B cell (primary cell): ENCODE measurements around the gene COA7. TPM values are rescaled to one million over a fixed set of nuclear protein-coding genes. Genes with fewer than 3 reads are reported as not detected.

ENCODE experiments used
- ATAC-seq: fragments of 200-7000 bp; cut with Tn5 transposase; one replicate; pipeline ENCODE4 v1.10.0; 2021; ENCODE audit warnings: low read depth, mild to moderate bottlenecking, moderate number of reproducible peaks, moderate library complexity
- CTCF ChIA-PET: fragments of 350-600 bp; sonication (Branson Sonifier 250); formaldehyde crosslinking; loops from one replicate; lab custom pipeline; 2021; ENCODE audit warnings: antibody characterized with exemption, inconsistent platforms; lab: Charles Lee
- POLR2A ChIA-PET: fragments of 350-600 bp; sonication (Branson Sonifier 250); formaldehyde crosslinking; loops from one replicate; lab custom pipeline; 2021; ENCODE audit warnings: antibody characterized with exemption; lab: Charles Lee
- DNase-seq: peaks from one replicate; pipeline ENCODE4 v3.0.0; 2013
- H2AFZ ChIP-seq: 2 replicates; pipeline ENCODE4 v1.6.1; 2012; ENCODE audit warnings: mild to moderate bottlenecking, low read depth, low read length; ENCODE audit not compliant: insufficient read depth, poor library complexity, severe bottlenecking
- H3K27ac ChIP-seq, 2 donors: 1 replicate in 1 of 2; 2 replicates in 1 of 2; pipeline ENCODE4 v1.5.1; 2012 to 2013; ENCODE audit warnings: low read length in 2 of 2, mild to moderate bottlenecking in 2 of 2, moderate library complexity in 1 of 2
- H3K27me3 ChIP-seq, 4 experiments: fragments of 200-600 bp in 1 of 4; sonication (generic) in 1 of 4; replicated peaks in 1 of 4; 1 replicate in 2 of 4; 2 replicates in 2 of 4; pipeline versions ENCODE4 v1.6.1 to v1.7.0; 2013 to 2016; ENCODE audit warnings: low read length in 3 of 4, mild to moderate bottlenecking in 2 of 4, mixed read lengths in 1 of 4, moderate library complexity in 1 of 4; ENCODE audit not compliant: insufficient read depth in 4 of 4, control insufficient read depth in 3 of 4; ENCODE audit errors: control extremely low read depth in 1 of 4
- H3K36me3 ChIP-seq, 2 experiments: replicated peaks in 1 of 2; 1 replicate in 1 of 2; 2 replicates in 1 of 2; pipeline versions ENCODE4 v1.6.1 to v1.7.1; 2013; ENCODE audit warnings: low read length in 1 of 2; ENCODE audit not compliant: insufficient read depth in 2 of 2, control insufficient read depth in 1 of 2; ENCODE audit errors: control extremely low read depth in 1 of 2, extremely low read depth in 1 of 2
- H3K4me1 ChIP-seq, 2 donors: fragments of 200-600 bp in 1 of 2; sonication (generic) in 1 of 2; 1 replicate in 1 of 2; 2 replicates in 1 of 2; pipeline versions ENCODE4 v1.5.1 to v1.6.1; 2013 to 2017; ENCODE audit warnings: low read length in 2 of 2; ENCODE audit not compliant: control insufficient read depth in 2 of 2, insufficient read depth in 2 of 2
- H3K4me2 ChIP-seq: replicated peaks from 2 replicates; pipeline ENCODE3; 2012; ENCODE audit warnings: mild to moderate bottlenecking, low read depth, low read length; ENCODE audit not compliant: poor library complexity, severe bottlenecking
- H3K4me3 ChIP-seq, 5 experiments: fragments of 200-600 bp in 1 of 5; sonication (generic) in 1 of 5; 1 replicate in 3 of 5; 2 replicates in 2 of 5; pipeline versions ENCODE4 v1.5.1 to v1.7.0; 2011 to 2016; ENCODE audit warnings: low read length in 4 of 5, mild to moderate bottlenecking in 4 of 5, low read depth in 2 of 5, control low read depth in 1 of 5, moderate library complexity in 1 of 5; ENCODE audit not compliant: insufficient read depth in 1 of 5; ENCODE audit errors: control extremely low read depth in 1 of 5, extremely low read depth in 1 of 5
- H3K79me2 ChIP-seq: fragments of 200-600 bp; sonication (generic); one replicate; pipeline ENCODE4 v1.6.0; 2016; ENCODE audit warnings: low read length; ENCODE audit not compliant: control insufficient read depth, insufficient read depth
- H3K9ac ChIP-seq: fragments of 200-600 bp; sonication (generic); 2 replicates; pipeline ENCODE4 v1.6.1; 2017; ENCODE audit warnings: mild to moderate bottlenecking, low read length, moderate library complexity
- H3K9me3 ChIP-seq, 3 donors: one replicate each; pipeline versions ENCODE4 v1.6.1 to v1.7.1; 2013; ENCODE audit warnings: low read length in 2 of 3; ENCODE audit not compliant: control insufficient read depth in 2 of 3, insufficient read depth in 1 of 3; ENCODE audit errors: control extremely low read depth in 1 of 3
- H4K20me1 ChIP-seq: 2 replicates; pipeline ENCODE4 v1.6.0; 2012; ENCODE audit warnings: mild to moderate bottlenecking, low read length; ENCODE audit not compliant: insufficient read depth, control insufficient read depth, poor library complexity, severe bottlenecking
- H3K27ac Mint-ChIP-seq: one replicate; pipeline ENCODE4 v1.8.0; 2021; ENCODE audit warnings: mixed read lengths
- H3K27me3 Mint-ChIP-seq: one replicate; pipeline ENCODE4 v1.8.0; 2021; ENCODE audit warnings: mixed read lengths
- H3K4me1 Mint-ChIP-seq: one replicate; pipeline ENCODE4 v1.8.0; 2021; ENCODE audit warnings: mixed read lengths
- H3K4me3 Mint-ChIP-seq: one replicate; pipeline ENCODE4 v1.8.0; 2021; ENCODE audit warnings: mixed read lengths
- H3K9me3 Mint-ChIP-seq: one replicate; pipeline ENCODE4 v1.8.0; 2022; ENCODE audit warnings: mixed read lengths; ENCODE audit not compliant: insufficient read depth
- CTCF ChIP-seq: fragments of 200-600 bp; IDR thresholded peaks from one replicate; pipeline ENCODE4 v1.8.0; 2022; ENCODE audit warnings: antibody characterized with exemption, mild to moderate bottlenecking
- EZH2 ChIP-seq: IDR thresholded peaks from 2 replicates; pipeline ENCODE4 v1.6.1; 2012; ENCODE audit warnings: borderline replicate concordance, low read depth, mild to moderate bottlenecking, moderate library complexity, low read length; ENCODE audit not compliant: insufficient read depth, poor library complexity, severe bottlenecking
- WGBS: methylation state at CpG from one replicate; pipeline ENCODE4 v1.1.5; 2013; ENCODE audit warnings: missing lambda C conversion rate; ENCODE audit not compliant: insufficient coverage; 5-methylcytosine and 5-hydroxymethylcytosine counted together
- intact Hi-C: fragments of 100-400 bp; cut with micrococcal nuclease; formaldehyde crosslinking; loops from one replicate; pipeline ENCODE4 v1.10.0; 2022
- polyA minus RNA-seq: library from RNA; depleted of rRNA, polyadenylated mRNA; stranded (reverse); fragments of >200 nt; gene quantifications from 2 replicates; pipeline ENCODE4 v1.2.3, GENCODE V29; 2012
- polyA plus RNA-seq: library from polyadenylated mRNA; depleted of rRNA; stranded (reverse); fragments of >200 nt; gene quantifications from 2 replicates; pipeline ENCODE4 v1.2.3, GENCODE V29; 2012
- total RNA-seq, 2 donors: library from RNA; stranded (reverse); fragments of 120-200 nt in 1 of 2; gene quantifications; 1 replicate in 1 of 2; 2 replicates in 1 of 2; pipeline versions ENCODE4 v1.2.3 to v1.2.4, GENCODE V29; 2013 to 2022

COA7 gene
- 9.3 and 11.3 TPM in 2 replicates for total RNA-seq
- total RNA-seq (2013): 2.5 TPM
- polyA plus RNA-seq: 1.3 and 2.2 TPM in 2 replicates
- polyA minus RNA-seq: 1.8 and 2.3 TPM in 2 replicates

- 3% methylated on average over 64 of the region's 68 CpGs for WGBS
Observed at GRCh38 chr1:52697795-52698674, at the start of gene COA7. Gene COA7 (minus strand): TSS chr1:52698347. CDS start chr1:52698326, 21 bp downstream.

GRCh38 chr1:52747450-52747849, 49.3 kb upstream of the COA7 start:
- POLR2A ChIA-PET: no interaction called here
- TF ChIP-seq CTCF (no peak), EZH2 (no peak)
- Histone ChIP-seq H3K9me3 (peaks cover 0 to 3% (median 0%) of the 10 kb centered on the region in 3 donors), H3K4me3 (no peak overlapping the region), H3K79me2 (peaks cover 26% of the 10 kb centered on the region), H3K27me3 (no peaks in the 10 kb centered on the region), H4K20me1 (peaks cover 11% of the 10 kb centered on the region), H2AFZ (no peak overlapping the region), H3K4me2 (no peak overlapping the region), H3K36me3 (no peaks in the 10 kb centered on the region), H3K4me1 (no peaks in the 10 kb centered on the region), H3K9ac (no peak overlapping the region), H3K27ac (no peak overlapping the region)
- intact Hi-C loops: no loop called here
- Mint-ChIP-seq H3K27me3 (no peaks in the 10 kb centered on the region), H3K9me3 (no peaks in the 10 kb centered on the region), H3K4me3 (no peak overlapping the region), H3K4me1 (peaks cover 12% of the 10 kb centered on the region), H3K27ac (no peak overlapping the region)
- ATAC-seq (no peak), DNase-seq (no peak)
- no CpG with 5 or more reads among the region's 1 CpG for WGBS
- CTCF ChIA-PET: interaction anchor here (1.4 to 1.7 kb wide), 2 partner anchors 46 to 48 kb away, joined by 3 to 9 read pairs; no protein-coding TSS in a partner anchor

More at GRCh38 chr1:52697795-52698674, at the start of gene COA7:
- Histone ChIP-seq H3K4me3 (peak within 1 kb of the TSS; percentile 53 to 89 (median 76)), H3K4me2 (peak within 1 kb of the TSS; percentile 95), H3K79me2 (peaks cover 2% of the 10 kb centered on the region), H3K27ac (peak within 1 kb of the TSS; percentile 62 to 65), H3K36me3 (no peaks in the 10 kb centered on the region), H3K9ac (peak within 1 kb of the TSS; percentile 90), H3K9me3 (no peaks in the 10 kb centered on the region), H3K27me3 (no peaks in the 10 kb centered on the region), H3K4me1 (peaks cover 4 to 22% of the 10 kb centered on the region in 2 donors), H2AFZ (peak within 1 kb of the TSS; percentile 93), H4K20me1 (no peaks in the 10 kb centered on the region)
- intact Hi-C loops: loop anchor here (2.0 kb wide), 1 partner anchor 145 kb away; the partner anchor contains the start of gene TUT4
- no peaks in the 10 kb centered on the region for H3K27me3 Mint-ChIP-seq
- ATAC-seq (peak; percentile 35), DNase-seq (peak; percentile 79)
- ChIA-PET CTCF (interaction anchor here (1.1 to 2.1 kb wide), 3 partner anchors 12 to 642 kb away, joined by 3 to 5 read pairs (median 4); partner anchors contain the start of gene BTF3L4), POLR2A (interaction anchor here (0.7 kb wide), 1 partner anchor 1153 kb away, joined by 4 read pairs; no protein-coding TSS in a partner anchor)
- peak within 1 kb of the TSS; percentile 97 for H3K4me3 Mint-ChIP-seq
- no peak for TF ChIP-seq EZH2
- H3K4me1 Mint-ChIP-seq: peaks cover 35% of the 10 kb centered on the region
- H3K27ac Mint-ChIP-seq: peak within 1 kb of the TSS; percentile 87
- H3K9me3 Mint-ChIP-seq: no peaks in the 10 kb centered on the region
